A673 (cell line): ENCODE measurements around the gene DGCR8. TPM values are rescaled to one million over a fixed set of nuclear protein-coding genes. Genes with fewer than 3 reads are reported as not detected.

ENCODE experiments used
- BruUV-seq: library from RNA; stranded (reverse); fragments of 400-500 nt; replicated peaks from 2 replicates; lab custom pipeline; 2021; lab: Mats Ljungman, UMichigan
- CTCF ChIA-PET: fragments of 300-600 bp; sonication (Branson Sonifier 250); formaldehyde crosslinking; loops from one replicate; lab custom pipeline; 2022; ENCODE audit warnings: antibody characterized with exemption; lab: Charles Lee
- POLR2A ChIA-PET: fragments of 300-600 bp; sonication (Branson Sonifier 250); formaldehyde crosslinking; loops from one replicate; lab custom pipeline; 2022; ENCODE audit warnings: antibody characterized with exemption; ENCODE audit not compliant: low non-redundant PET; lab: Charles Lee
- DNase-seq: peaks from one replicate; pipeline ENCODE4 v3.0.0-alpha.2; 2015; ENCODE audit warnings: low spot score
- H3K27ac ChIP-seq: fragments of 200-600 bp; sonication (generic); 2 replicates; pipeline ENCODE4 v1.5.1; 2016; ENCODE audit warnings: mixed run types, low read depth, mild to moderate bottlenecking, mixed read lengths, antibody characterized with exemption, low read length; ENCODE audit not compliant: poor library complexity, severe bottlenecking
- H3K27me3 ChIP-seq: fragments of 200-600 bp; sonication (generic); replicated peaks from 2 replicates; pipeline ENCODE4 v1.6.1; 2017; ENCODE audit warnings: mixed run types, low read depth, mild to moderate bottlenecking, mixed read lengths, antibody characterized with exemption, low read length; ENCODE audit not compliant: insufficient read depth, poor library complexity
- H3K36me3 ChIP-seq: fragments of 200-600 bp; sonication (generic); 2 replicates; pipeline ENCODE4 v1.6.1; 2016; ENCODE audit warnings: mixed run types, mild to moderate bottlenecking, mixed read lengths, antibody characterized with exemption, low read length; ENCODE audit not compliant: insufficient read depth, poor library complexity, severe bottlenecking
- H3K4me1 ChIP-seq: fragments of 200-600 bp; sonication (generic); 2 replicates; pipeline ENCODE4 v1.6.1; 2017; ENCODE audit warnings: mixed run types, mild to moderate bottlenecking, mixed read lengths, antibody characterized with exemption, low read length; ENCODE audit not compliant: insufficient read depth, poor library complexity, severe bottlenecking
- H3K4me3 ChIP-seq: fragments of 200-600 bp; sonication (generic); 2 replicates; pipeline ENCODE4 v1.5.1; 2016; ENCODE audit warnings: low read depth, mixed run types, mild to moderate bottlenecking, mixed read lengths, low read length; ENCODE audit not compliant: poor library complexity, severe bottlenecking
- H3K9me3 ChIP-seq: fragments of 200-600 bp; sonication (generic); 2 replicates; pipeline ENCODE4 v1.6.1; 2016; ENCODE audit warnings: mixed run types, low read depth, mild to moderate bottlenecking, mixed read lengths, antibody characterized with exemption, low read length; ENCODE audit not compliant: poor library complexity, severe bottlenecking
- EZH2 ChIP-seq: fragments of 200-600 bp; sonication (generic); IDR thresholded peaks from 2 replicates; pipeline ENCODE4 v1.6.1; 2017; ENCODE audit warnings: borderline replicate concordance, low read depth, mild to moderate bottlenecking, mixed read lengths, antibody characterized with exemption, low read length; ENCODE audit not compliant: poor library complexity, severe bottlenecking
- intact Hi-C: fragments of 100-400 bp; cut with micrococcal nuclease; formaldehyde crosslinking; loops from one replicate; pipeline ENCODE4 v1.10.0; 2022; ENCODE audit not compliant: unreplicated experiment
- total RNA-seq: library from RNA; stranded (reverse); gene quantifications from 2 replicates; pipeline ENCODE4 v1.2.3, GENCODE V29; 2021
- TF ChIP-seq, protein P1 (sequence below): fragments of 300-800, 200-600 bp; sonication (generic); conservative IDR thresholded peaks from 2 replicates; pipeline ENCODE4 v1.5.1; 2017; ENCODE audit warnings: low read depth, mild to moderate bottlenecking, antibody characterized with exemption, low read length, moderate library complexity, mixed read lengths

The DGCR8 gene
- total RNA-seq, 1 experiment from 2014 or later = 63.2 TPM

DNA sequence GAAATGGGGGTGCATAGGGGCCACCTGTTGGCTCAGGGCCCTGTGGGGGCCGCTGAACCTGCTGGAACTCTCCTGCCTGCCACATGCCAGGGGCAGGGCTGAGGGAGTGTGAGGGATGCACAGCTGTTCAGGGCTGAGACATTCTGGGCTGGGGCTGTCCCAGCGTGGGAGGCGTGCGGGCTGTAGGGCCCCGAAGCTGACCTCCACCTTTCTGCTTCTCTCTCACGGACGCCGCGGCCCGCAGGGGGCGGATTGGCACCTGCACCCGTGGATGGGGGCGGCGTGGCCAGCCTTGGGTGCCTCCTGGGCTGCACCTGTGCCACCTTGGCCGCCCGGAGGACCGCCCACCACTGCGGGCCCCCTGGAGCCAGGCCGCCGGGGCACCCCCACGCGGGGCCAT, 66.7 kb downstream of the DGCR8 start:
- Histone ChIP-seq H3K9me3 (no peaks in the 10 kb centered on the region), H3K36me3 (no peaks in the 10 kb centered on the region), H3K4me1 (no peaks in the 10 kb centered on the region), H3K27me3 (no peaks in the 10 kb centered on the region), H3K27ac (no peak overlapping the region), H3K4me3 (no peak overlapping the region)
- POLR2A ChIA-PET = no interaction called here
- DNase-seq = no peak
- CTCF ChIA-PET = no interaction called here
- TF ChIP-seq, protein P1, sequence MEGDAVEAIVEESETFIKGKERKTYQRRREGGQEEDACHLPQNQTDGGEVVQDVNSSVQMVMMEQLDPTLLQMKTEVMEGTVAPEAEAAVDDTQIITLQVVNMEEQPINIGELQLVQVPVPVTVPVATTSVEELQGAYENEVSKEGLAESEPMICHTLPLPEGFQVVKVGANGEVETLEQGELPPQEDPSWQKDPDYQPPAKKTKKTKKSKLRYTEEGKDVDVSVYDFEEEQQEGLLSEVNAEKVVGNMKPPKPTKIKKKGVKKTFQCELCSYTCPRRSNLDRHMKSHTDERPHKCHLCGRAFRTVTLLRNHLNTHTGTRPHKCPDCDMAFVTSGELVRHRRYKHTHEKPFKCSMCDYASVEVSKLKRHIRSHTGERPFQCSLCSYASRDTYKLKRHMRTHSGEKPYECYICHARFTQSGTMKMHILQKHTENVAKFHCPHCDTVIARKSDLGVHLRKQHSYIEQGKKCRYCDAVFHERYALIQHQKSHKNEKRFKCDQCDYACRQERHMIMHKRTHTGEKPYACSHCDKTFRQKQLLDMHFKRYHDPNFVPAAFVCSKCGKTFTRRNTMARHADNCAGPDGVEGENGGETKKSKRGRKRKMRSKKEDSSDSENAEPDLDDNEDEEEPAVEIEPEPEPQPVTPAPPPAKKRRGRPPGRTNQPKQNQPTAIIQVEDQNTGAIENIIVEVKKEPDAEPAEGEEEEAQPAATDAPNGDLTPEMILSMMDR = no peak
- BruUV-seq = no TSS peak
- intact Hi-C loops = no loop called here

DNA sequence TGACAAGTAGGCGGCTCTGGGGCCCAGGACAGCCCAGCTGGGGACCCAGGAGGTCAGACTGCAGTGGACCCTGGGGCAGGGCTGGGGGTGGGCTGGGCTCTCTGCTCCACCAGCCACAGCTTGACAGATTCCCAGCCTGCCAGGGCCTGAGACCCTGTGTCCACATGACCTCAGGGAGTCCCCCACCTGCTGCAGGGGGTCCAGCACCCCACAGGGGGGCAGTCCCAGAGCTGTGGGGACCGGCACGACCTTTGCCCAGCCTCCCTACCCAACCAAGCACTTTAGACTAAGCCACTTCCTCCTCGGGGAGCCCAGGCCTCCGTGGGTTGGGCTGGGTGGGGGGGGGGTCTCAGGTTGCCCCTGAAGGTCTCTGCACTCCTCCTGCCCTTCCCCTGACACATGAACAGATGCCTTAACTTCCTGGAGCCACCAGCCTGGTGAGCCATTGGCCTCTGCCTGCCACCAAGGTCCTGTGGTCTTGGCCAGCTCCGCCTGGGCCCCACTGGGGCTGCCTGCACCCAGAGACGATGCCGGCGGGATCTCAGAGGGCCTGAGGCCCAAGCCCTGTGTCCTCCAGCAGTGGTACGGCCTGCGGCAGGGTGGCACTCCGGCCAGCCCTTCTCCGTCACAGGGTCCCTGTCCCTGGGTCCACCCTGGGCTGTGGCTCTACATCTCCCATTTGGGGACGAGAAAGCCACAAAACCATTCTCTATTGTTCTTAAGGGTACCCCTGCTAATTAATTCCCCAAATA, 67.4 kb downstream of the DGCR8 start:
- Histone ChIP-seq H3K27ac (no peak overlapping the region), H3K36me3 (no peaks in the 10 kb centered on the region), H3K9me3 (no peaks in the 10 kb centered on the region), H3K27me3 (no peaks in the 10 kb centered on the region), H3K4me1 (no peaks in the 10 kb centered on the region), H3K4me3 (no peak overlapping the region)
- BruUV-seq = no TSS peak
- CTCF ChIA-PET = no interaction called here
- DNase-seq = no peak
- POLR2A ChIA-PET = no interaction called here
- TF ChIP-seq, protein P1 = no peak
- TF ChIP-seq EZH2 = no peak
- intact Hi-C loops = no loop called here

DNA sequence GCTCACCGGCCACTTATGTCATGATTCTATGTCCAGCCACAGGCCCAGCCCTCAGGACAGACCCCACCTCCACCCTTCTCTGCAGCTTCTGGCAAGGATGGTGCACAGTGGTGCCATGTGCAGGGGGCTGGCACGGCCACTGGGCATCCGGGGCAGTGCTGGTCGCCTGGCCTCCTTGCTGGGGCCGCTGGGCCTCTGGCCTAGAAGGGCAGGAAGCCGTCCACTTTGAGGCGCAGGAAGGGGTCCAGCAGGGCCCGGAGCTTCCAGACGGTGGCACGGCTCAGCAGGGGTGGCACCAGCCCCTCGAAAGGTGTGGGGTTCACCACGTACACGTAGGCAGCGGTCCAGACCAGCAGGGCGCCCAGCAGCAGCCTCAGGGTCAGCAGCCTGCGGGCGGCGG, 68.4 kb downstream of the DGCR8 start:
- Histone ChIP-seq H3K27me3 (no peaks in the 10 kb centered on the region), H3K27ac (no peak overlapping the region), H3K4me1 (no peaks in the 10 kb centered on the region), H3K4me3 (no peak overlapping the region), H3K36me3 (no peaks in the 10 kb centered on the region), H3K9me3 (no peaks in the 10 kb centered on the region)
- no TSS peak for BruUV-seq
- intact Hi-C loops = no loop called here
- no peak for DNase-seq
- ChIA-PET CTCF (no interaction called here), POLR2A (no interaction called here)
- no peak for TF ChIP-seq EZH2
- TF ChIP-seq, protein P1 = no peak
